Activated CD8-positive, alpha-beta memory T cell treated with anti-CD3 and anti-CD28 coated beads, Interleukin-2, amount 50 U/mL, for 24 hours (primary cell): ENCODE measurements around the gene VAV3.
"Not testable (repeated sequence)": the region's sequence is repeated elsewhere in the genome, so short reads cannot be mapped to it uniquely, and the experiment has no call there.

Experiments used
- DNase-seq: peaks from one replicate; pipeline ENCODE4 v3.0.0-alpha.2; 2020; ENCODE audit errors: extremely low read depth

VAV3 gene

DNA sequence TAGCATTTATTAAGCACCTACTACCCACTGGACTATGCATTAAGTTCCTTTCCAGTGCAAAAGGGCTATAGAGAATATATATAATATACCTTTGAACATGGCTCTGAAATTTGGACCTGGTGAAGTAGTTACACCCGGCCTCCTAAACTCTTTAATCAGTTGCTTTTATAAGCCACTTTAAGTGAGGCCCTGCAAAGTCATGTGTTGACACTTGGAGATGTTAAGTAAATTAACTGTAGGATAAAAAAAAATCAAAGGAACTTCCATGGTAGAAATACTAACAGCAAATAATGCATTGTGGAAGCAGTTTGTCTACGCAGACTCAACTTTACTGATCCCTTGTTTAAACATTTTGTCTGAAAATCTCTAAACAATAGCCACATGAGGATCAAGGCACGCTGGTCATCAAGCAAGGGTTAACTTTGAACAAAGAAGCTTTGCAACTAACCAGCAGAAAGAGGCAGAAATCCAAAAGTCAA, 283.9 kb downstream of the VAV3 start:
- no peak for DNase-seq

DNA sequence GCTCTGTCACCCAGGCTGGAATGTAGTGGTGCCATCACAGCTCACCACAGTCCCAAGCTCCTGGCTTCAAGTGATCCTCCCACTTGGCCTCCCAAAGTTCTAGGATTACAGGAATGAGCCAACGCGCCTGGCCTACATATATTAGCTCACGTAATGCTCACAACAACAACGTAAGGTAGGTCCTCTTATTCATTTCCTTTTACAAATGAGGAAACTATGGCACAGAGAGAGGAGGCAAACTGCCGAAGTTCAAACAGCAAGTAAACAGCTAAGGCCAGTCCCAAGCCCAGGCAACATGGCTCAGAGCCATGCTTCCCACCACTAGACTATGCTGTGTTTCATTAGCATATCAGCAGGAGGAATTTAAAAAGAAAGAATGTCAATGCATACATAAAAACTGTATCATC, 284.4 kb downstream of the VAV3 start:
- no peak for DNase-seq

DNA sequence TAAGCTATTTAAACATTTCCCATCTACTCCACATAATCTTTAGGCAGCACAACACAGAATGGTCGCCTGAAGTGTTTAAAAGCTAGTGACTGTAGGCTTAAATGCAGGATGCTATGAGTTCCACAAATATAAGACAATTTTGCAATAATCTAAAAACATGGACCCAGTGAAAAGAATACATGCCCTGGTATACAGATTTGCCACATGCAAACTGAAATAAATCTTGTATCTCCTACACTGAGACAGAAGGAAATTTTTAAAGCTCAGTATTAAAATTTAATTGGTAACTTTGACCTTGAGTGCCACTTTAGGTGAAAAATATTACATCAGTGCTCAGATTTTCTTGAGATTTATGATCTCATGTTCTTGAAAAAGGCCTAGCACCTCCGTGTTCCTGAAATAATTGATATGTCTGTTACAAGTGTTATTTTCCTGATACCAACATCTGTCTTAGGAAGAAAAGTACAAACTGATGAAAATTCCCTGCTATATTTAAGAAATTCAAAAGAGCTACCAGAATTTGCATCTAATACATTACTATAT, 285.5 kb downstream of the VAV3 start:
- no peak for DNase-seq

DNA sequence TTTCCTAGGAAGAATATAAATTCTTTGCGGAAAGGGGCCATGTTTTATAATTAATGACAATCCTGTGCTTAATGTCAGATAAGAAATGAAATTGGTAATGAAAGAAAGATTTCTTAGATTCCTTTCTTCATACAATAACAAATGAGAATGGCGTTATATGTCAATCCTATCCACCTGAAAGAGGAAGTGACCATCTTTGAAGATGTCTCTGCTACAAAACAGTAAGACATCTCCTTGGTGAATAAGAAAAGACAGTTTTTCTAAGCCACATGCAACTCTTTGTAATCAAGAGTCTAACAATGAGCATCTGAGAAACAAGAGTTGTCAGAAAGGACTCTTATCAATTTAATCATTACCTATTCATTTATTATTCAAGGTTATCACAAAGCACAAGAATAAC, 286.0 kb downstream of the VAV3 start:
- no peak for DNase-seq

DNA sequence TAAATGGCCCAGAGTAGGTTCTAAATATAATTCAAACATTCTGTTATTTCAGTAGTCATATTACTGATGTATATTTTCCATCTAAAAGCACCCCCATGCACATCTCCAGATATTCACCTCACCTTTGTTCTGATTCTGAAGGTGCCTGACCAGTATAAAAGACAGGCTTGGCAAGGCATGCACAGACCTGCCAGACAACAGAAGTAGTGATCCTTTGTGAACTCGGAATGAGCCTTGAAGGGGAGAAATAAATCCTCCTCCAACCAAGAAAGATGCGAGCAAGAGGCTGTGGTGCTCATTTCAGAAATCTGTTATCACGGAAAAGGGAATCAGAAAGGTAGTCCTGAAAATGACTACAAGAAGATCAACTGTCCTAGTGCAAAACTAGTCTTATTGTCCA, 287.3 kb downstream of the VAV3 start:
- no peak for DNase-seq

- DNase-seq: no peak
These were observed 290.5 kb downstream of the VAV3 start for GRCh38 chr1:107674486-107674885.

- DNase-seq: no peak
These were observed 292.0 kb downstream of the VAV3 start for GRCh38 chr1:107673006-107673405.

DNA sequence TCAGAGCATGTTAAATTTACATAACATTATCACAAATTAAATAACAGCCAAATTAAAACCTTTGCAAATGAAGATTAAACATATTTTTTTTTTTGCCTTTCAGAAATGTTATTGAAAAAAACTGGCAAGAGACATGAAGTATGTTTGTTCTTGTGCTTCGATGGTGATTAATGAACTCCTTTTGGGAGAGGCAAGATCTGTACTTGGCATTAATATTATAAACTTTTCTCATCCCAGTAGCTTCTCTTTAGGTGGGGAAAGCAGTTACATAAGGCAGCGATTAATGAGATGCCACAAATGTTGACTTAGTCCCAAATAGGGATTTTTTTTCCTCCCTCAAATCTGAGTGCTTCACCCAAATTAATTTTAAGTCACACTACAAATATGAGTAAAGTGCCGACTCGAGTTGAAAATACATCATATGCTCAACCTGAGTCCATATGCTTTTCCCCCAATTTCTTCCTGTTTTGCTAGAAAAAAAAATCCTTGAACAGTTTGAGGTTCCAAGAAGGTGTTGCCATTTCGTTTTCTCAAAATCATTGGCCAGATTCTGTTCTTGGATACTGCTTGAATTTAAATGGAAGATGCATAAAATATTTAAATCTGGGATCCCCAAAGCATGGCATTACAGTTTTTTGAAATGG, 294.5 kb downstream of the VAV3 start:
- no peak for DNase-seq

DNA sequence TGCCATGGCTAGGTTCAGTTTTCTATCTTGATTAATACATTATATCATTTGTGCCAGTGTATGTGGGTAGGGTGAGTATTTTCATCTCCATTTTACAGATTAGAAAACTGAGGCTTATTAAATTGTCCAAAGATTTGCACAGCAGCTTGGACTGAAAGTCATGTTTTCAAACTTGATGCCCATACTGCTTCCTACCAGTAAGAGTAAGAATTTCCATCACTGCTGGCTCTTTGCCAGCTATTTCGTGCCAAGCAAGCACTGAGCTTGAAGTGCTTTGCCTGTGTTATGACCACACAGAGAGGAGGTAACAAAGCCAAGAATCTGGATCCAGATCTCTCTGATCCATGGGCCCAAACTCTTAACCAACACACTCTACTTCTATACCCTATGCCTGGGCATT, 295.0 kb downstream of the VAV3 start:
- no peak for DNase-seq

- no peak for DNase-seq
These were observed 296.2 kb downstream of the VAV3 start for GRCh38 chr1:107668762-107669161.

DNA sequence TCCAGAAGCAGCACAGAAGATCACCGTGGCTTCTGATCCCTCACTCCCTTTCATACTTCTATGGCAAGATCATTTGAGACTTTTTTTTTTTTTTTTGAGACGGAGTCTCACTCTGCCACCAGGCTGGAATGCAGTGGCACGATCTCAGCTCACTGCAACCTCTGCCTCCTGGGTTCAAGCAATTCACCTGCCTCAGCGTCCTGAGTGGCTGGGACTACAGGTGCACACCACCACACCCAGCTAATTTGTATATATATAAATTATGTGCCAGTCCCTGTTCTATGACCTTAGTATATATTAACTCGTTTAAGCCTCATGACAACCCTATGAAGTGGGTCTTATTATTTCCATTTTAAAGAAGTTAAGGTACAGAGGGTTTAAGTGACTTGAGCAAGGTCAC, 298.5 kb downstream of the VAV3 start:
- DNase-seq: no peak

DNA sequence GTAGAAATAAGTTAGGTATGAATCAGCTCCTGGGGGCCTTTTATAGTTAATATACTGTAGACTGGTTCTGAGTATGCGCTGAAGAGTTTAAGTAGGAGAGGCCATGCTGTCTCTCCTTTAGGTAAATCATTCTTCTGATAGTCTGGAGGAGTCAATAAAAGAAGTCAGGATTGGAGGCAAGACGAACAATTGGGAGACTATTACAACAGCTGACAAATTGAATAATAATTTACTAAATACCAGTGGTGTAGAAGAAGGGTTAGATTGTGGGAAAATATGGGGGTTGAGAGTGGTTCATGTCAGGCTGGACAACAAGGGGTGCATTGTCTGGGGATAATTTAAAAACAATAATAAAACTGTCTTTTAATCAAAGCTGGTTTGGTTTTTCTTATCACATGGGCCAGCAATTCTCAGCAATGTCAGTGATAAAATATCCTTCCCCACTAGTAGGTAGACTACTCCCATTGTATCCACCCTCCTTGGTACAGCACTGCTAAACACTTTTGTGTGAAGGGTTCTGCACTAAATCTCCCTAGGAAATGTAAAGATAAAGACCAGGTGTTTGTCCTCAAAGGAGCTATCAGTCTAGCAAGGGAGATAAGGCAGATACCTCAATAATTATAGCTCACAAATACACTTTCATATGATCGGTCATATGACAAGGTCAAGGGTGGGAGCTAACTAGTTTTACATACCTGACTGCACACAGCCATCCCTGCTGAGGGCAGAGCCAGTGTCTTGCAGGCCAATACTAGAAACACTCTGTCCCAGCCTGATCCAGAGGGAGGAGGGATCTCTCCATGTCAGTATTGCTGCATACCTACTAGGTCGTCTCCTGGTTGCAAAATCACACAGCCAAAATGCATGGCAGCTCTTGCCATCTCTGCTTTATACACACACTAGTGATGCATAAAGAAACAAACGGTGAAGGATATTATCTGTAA, 299.7 kb downstream of the VAV3 start:
- no peak for DNase-seq

DNA sequence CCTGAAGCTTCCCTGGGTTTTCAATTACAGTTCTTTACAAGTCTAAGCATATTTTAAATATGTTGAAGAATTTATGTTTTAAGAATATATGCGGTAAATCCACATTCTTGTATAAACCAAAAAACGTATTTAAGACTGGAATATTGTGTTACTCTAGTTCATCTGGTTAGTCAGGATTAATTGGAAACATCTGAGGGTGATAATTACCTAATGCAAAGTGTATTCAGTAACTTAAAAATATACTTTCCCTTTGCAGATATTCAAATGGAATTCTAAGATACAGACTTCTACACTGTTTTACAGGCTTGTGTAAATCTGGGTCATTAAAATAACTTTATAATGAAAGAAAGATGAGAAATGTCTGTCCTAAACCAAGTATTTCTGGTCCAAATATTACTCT, 302.0 kb downstream of the VAV3 start:
- DNase-seq: no peak

- no peak for DNase-seq
These were observed 303.8 kb downstream of the VAV3 start for GRCh38 chr1:107661158-107661557.

DNA sequence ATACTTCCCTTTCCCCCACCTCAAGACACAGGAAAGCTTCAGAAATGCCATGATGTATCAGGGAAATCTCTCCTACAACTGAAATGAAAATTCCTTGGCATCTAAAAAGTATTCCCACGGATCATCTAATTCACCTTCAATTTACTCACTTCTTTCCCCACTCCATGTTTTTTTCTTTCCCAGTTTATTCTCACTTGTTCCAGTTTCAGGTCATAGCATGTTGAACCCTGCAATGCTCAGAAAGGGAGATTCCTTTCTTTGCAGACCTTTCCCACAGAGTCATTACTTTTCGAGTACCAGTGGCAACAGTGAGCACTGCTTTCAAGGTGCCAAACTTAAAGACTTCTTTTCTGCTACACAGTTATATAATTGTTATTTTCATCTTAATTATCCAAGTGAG, 305.0 kb downstream of the VAV3 start:
- no peak for DNase-seq

DNA sequence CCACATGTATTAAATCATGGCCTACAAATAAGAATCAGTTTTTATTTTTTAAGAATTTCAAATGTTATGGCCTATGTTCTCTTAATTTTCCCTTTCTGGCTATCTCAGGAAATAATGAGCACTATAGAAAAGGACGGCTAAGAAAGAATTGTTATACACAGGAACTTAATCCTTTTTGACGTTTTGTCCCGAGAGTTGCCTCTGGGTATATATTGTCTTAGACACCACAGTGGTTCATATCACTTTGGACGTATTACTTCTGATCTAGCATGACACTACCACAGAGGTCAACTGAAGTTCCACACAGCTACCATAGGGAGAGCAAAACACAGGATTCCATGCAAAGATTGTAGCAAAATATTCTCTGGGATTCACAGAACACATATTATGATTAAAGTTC, 307.6 kb downstream of the VAV3 start:
- DNase-seq: no peak

GRCh38 chr1:107653765-107654164, 311.2 kb downstream of the VAV3 start:
- DNase-seq: no peak

DNA sequence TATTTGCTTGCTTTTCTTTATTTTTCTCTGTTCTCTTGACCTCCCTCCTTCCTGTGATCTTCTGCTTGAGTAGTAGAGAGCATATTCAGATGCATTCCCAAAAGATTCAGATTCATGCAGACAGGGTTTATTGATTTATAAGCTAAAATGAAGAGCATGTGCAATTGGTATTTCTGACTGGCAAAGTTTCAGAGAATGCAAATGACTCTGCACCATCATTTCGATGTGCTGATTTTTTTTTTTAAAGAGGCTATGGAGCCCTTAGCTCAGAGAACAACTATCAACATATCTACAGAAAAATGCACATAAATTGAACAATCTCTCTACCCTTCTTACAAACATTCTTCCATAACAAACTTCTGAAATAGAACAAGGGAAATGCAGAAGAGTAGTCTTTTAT, 312.0 kb downstream of the VAV3 start:
- DNase-seq: no peak

GRCh38 chr1:107650825-107651224, 314.2 kb downstream of the VAV3 start:
- DNase-seq: not testable (repeated sequence)

DNA sequence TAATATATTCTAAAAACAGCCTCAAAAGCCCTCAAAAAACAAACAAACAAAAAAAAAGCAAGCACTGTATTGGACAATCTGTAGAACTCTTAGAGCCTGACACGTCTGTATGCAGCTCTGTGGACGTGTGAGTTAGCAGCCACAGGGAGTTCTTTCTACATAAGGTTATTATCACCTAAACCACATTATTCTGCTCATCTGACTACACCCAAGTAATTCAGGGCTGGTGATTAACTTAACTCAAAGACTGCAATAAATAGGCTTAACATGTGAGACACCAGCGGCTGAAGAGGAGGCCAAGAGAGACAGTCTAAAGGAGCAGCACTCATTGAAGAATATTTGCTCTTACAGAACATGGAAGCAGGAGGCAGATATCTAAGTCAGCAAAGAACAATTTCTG, 316.0 kb downstream of the VAV3 start:
- no peak for DNase-seq

DNA sequence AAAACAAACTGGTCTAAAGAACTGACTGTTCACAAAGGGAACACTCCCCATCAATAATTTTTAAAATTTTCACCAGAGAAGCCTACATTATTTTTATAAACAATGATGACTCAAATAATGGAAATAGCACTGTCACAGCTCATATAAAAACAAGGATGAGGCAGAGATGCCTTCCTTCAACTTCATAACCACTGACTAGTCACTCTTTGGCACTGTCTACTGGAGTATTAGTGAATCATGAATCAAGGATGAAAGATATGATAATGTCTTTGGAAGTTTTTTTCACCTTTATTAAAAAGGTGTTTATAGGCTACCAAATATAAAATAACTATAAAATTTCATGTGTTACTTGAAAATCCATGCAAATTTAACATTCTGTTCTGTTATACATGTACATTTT, 316.9 kb downstream of the VAV3 start:
- no peak for DNase-seq

GRCh38 chr1:107647012-107647411, 318.0 kb downstream of the VAV3 start:
- DNase-seq: no peak

DNA sequence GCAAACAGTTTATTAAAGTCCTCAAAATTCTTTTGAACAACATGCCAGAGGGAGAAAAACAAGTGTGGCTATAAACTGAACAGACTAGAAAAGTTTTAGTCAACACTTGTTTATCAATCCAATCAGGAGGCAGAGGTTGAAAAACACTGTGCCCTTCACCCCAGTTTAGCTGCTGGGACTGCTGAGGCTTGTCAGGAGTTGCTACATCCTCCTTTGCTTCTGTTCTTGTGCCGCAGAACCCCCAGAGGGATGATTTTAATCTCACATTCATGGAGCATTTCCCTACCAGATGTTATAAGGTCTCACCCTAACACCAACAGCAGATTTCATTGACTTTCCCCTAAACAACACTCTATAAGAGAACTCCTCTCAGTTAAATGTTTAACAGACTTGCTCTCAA, 321.2 kb downstream of the VAV3 start:
- DNase-seq: no peak
